Colonic mucosa (tissue), 4 donors: ENCODE results near the gene KLK5. TPM values are rescaled to one million over a fixed set of nuclear protein-coding genes. Genes with fewer than 3 reads are reported as not detected.

ENCODE experiments used
- DNase-seq: peaks from one replicate; pipeline ENCODE4 v3.0.0-alpha.2; 2020
- H3K27ac ChIP-seq: fragments of 200-600 bp; one replicate; pipeline ENCODE4 v1.8.0; 2021
- H3K27me3 ChIP-seq: fragments of 200-600 bp; one replicate; pipeline ENCODE4 v1.8.0; 2021
- H3K36me3 ChIP-seq: fragments of 200-600 bp; one replicate; pipeline ENCODE4 v1.8.0; 2021
- H3K4me1 ChIP-seq: fragments of 200-600 bp; one replicate; pipeline ENCODE4 v1.8.0; 2021; ENCODE audit warnings: mild to moderate bottlenecking
- H3K4me3 ChIP-seq: fragments of 200-600 bp; one replicate; pipeline ENCODE4 v1.8.0; 2021
- H3K9ac ChIP-seq, 2 donors: one replicate each; pipeline ENCODE4 v1.7.0; 2013; ENCODE audit warnings: control low read depth in 2 of 2, low read depth in 2 of 2, low read length in 2 of 2
- H3K9me3 ChIP-seq: fragments of 200-600 bp; one replicate; pipeline ENCODE4 v1.8.0; 2021
- CTCF ChIP-seq: fragments of 200-600 bp; IDR thresholded peaks from one replicate; pipeline ENCODE4 v1.8.0; 2022; ENCODE audit warnings: antibody characterized with exemption, mild to moderate bottlenecking
- intact Hi-C: fragments of 100-400 bp; cut with DNase I; formaldehyde crosslinking; loops from one replicate; pipeline ENCODE4 v1.14.1; 2022
- total RNA-seq, 2 donors: library from RNA; stranded (reverse); fragmentation: NEBNext Ultra II Directional in 1 of 2; extraction: Animal tissue kit (Norgen Biotek cat#: 25700) in 1 of 2; gene quantifications; one replicate each; pipeline ENCODE4 v1.2.1, GENCODE V29; 2021
- donor health status: healthy.
- donor health status: DM: no; HTN: no; CAD: no.
- donor health status: DM: no; HTN: no; CAD: no.

The KLK5 gene
- total RNA-seq, 2 donors from 2014 or later = not detected

GRCh38 chr19:50931023-50931422 is 21.8 kb downstream of the KLK5 start:
- Histone ChIP-seq H3K36me3 (no peaks in the 10 kb centered on the region), H3K27ac (no peak overlapping the region), H3K9me3 (no peaks in the 10 kb centered on the region), H3K4me1 (no peaks in the 10 kb centered on the region), H3K9ac (no peak overlapping the region), H3K4me3 (no peak overlapping the region), H3K27me3 (no peaks in the 10 kb centered on the region)
- DNase-seq = no peak
- no peak for TF ChIP-seq CTCF
- intact Hi-C loops = loop anchor here (5.0 kb wide), 1 partner anchor 166 kb away; no protein-coding TSS in a partner anchor

- no peaks in the 10 kb centered on the region for H3K36me3 ChIP-seq
- no peak for DNase-seq
- no peaks in the 10 kb centered on the region for H3K4me1 ChIP-seq
- no peak for TF ChIP-seq CTCF
- H3K9me3 ChIP-seq = no peaks in the 10 kb centered on the region
- intact Hi-C loops = no loop called here
- no peak overlapping the region for H3K27ac ChIP-seq
- no peak overlapping the region for H3K9ac ChIP-seq
- no peaks in the 10 kb centered on the region for H3K27me3 ChIP-seq
- no peak overlapping the region for H3K4me3 ChIP-seq
Observed at GRCh38 chr19:50928831-50929230, 24.0 kb downstream of the KLK5 start.

- TF ChIP-seq CTCF = no peak
- H3K36me3 ChIP-seq = no peaks in the 10 kb centered on the region
- intact Hi-C loops = no loop called here
- no peak overlapping the region for H3K9ac ChIP-seq
- no peak for DNase-seq
- H3K9me3 ChIP-seq = no peaks in the 10 kb centered on the region
- no peaks in the 10 kb centered on the region for H3K27me3 ChIP-seq
- H3K4me3 ChIP-seq = no peak overlapping the region
- H3K4me1 ChIP-seq = no peaks in the 10 kb centered on the region
- H3K27ac ChIP-seq = no peak overlapping the region
Observed at GRCh38 chr19:50926144-50926543, 26.7 kb downstream of the KLK5 start.

GRCh38 chr19:50925734-50926133 is 27.1 kb downstream of the KLK5 start:
- Histone ChIP-seq H3K4me1 (no peaks in the 10 kb centered on the region), H3K9me3 (no peaks in the 10 kb centered on the region), H3K4me3 (no peak overlapping the region), H3K27me3 (no peaks in the 10 kb centered on the region), H3K27ac (no peak overlapping the region), H3K36me3 (no peaks in the 10 kb centered on the region), H3K9ac (no peak overlapping the region)
- DNase-seq = no peak
- intact Hi-C loops = no loop called here
- no peak for TF ChIP-seq CTCF

GRCh38 chr19:50924586-50924985 is 28.3 kb downstream of the KLK5 start:
- H3K4me1 ChIP-seq = no peaks in the 10 kb centered on the region
- no peaks in the 10 kb centered on the region for H3K27me3 ChIP-seq
- DNase-seq = no peak
- H3K9me3 ChIP-seq = no peaks in the 10 kb centered on the region
- H3K9ac ChIP-seq = no peak overlapping the region
- no peak overlapping the region for H3K4me3 ChIP-seq
- TF ChIP-seq CTCF = no peak
- no peaks in the 10 kb centered on the region for H3K36me3 ChIP-seq
- no peak overlapping the region for H3K27ac ChIP-seq
- intact Hi-C loops = no loop called here
